HUES48 (cell line): ENCODE results near the gene GNAI1.

Experiments
- H3K27ac ChIP-seq: one replicate; pipeline ENCODE4 v1.7.0; 2013; ENCODE audit warnings: low read depth, low read length, inconsistent platforms
- H3K27me3 ChIP-seq: 2 replicates; pipeline ENCODE4 v1.6.1; 2013; ENCODE audit warnings: mild to moderate bottlenecking, low read length; ENCODE audit not compliant: control insufficient read depth, insufficient read depth
- H3K36me3 ChIP-seq: 2 replicates; pipeline ENCODE4 v1.6.1; 2013; ENCODE audit warnings: low read length; ENCODE audit not compliant: control insufficient read depth, insufficient read depth
- H3K4me1 ChIP-seq: 2 replicates; pipeline ENCODE4 v1.6.1; 2013; ENCODE audit warnings: mild to moderate bottlenecking, low read length; ENCODE audit not compliant: control insufficient read depth, insufficient read depth
- H3K4me3 ChIP-seq: 2 replicates; pipeline ENCODE4 v1.5.1; 2013; ENCODE audit warnings: mild to moderate bottlenecking, low read depth, low read length
- H3K9ac ChIP-seq: 2 replicates; pipeline ENCODE4 v1.6.1; 2013; ENCODE audit warnings: mild to moderate bottlenecking, low read depth, low read length, moderate library complexity
- H3K9me3 ChIP-seq: 2 replicates; pipeline ENCODE4 v1.6.1; 2013; ENCODE audit warnings: low read length; ENCODE audit not compliant: control insufficient read depth, insufficient read depth

Gene GNAI1

GRCh38 chr7:80133361-80134114, 1.1 kb upstream of the GNAI1 start:
- H3K27ac ChIP-seq: no peak overlapping the region
- H3K9me3 ChIP-seq: no peaks in the 10 kb centered on the region
- H3K4me1 ChIP-seq: peaks cover 23% of the 10 kb centered on the region
- H3K4me3 ChIP-seq: peak overlapping the region; percentile 95
- no peak overlapping the region for H3K9ac ChIP-seq
- H3K27me3 ChIP-seq: peaks cover 34% of the 10 kb centered on the region
- H3K36me3 ChIP-seq: no peaks in the 10 kb centered on the region

GRCh38 chr7:80134115-80134535, 506 bp upstream of the GNAI1 start:
- H3K9ac ChIP-seq: peak overlapping the region; percentile 72
- H3K36me3 ChIP-seq: no peaks in the 10 kb centered on the region
- peaks cover 28% of the 10 kb centered on the region for H3K27me3 ChIP-seq
- peaks cover 27% of the 10 kb centered on the region for H3K4me1 ChIP-seq
- peak overlapping the region; percentile 32 for H3K27ac ChIP-seq
- H3K9me3 ChIP-seq: no peaks in the 10 kb centered on the region
- peak overlapping the region; percentile 95 for H3K4me3 ChIP-seq

DNA sequence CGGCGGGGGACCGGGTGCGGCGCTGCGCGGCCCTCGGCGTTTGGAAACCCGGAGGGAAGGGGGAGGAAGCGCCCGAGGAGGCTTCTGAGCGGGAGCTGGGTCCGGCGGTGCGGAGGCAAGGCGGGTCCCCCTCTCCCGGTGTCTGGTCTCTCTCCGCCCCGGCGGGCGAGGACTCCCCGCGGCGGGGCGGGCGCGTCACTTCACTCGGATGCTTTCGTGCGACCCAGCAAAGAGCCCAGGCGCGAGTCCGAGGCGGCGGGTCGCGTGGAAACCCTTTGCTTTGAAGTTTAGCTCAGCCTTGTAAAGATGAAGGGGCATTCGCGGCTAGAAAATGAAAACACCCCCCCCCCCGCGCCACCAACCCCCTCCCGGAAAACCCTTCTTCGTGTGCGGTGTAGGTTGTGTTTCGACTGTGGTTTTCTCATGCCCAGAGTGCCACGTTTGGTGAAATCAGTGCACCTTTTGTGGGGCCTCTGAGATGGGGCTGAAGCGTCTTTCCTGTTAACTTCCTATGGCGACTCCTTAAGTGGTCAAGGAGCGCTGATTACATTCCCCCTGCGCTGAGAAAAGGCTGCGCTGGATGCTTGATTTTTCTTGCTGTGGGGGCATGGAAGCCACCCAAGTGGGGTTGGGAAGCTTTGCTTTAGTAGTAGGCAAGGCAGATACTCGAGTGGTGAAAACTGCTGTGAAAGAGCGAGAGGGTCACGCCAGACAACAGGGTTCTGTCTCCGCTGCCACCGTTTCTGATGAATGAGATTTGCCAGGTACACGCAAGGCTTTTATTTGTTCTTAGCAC, 876 bp downstream of the GNAI1 start:
- peak overlapping the region; percentile 95 for H3K4me3 ChIP-seq
- H3K36me3 ChIP-seq: no peaks in the 10 kb centered on the region
- peaks cover 30% of the 10 kb centered on the region for H3K4me1 ChIP-seq
- H3K9me3 ChIP-seq: no peaks in the 10 kb centered on the region
- peaks cover 14% of the 10 kb centered on the region; the same call in 1 of the 2 replicates for H3K27me3 ChIP-seq
- peak overlapping the region; percentile 87 for H3K27ac ChIP-seq
- peak overlapping the region; percentile 89 for H3K9ac ChIP-seq

DNA sequence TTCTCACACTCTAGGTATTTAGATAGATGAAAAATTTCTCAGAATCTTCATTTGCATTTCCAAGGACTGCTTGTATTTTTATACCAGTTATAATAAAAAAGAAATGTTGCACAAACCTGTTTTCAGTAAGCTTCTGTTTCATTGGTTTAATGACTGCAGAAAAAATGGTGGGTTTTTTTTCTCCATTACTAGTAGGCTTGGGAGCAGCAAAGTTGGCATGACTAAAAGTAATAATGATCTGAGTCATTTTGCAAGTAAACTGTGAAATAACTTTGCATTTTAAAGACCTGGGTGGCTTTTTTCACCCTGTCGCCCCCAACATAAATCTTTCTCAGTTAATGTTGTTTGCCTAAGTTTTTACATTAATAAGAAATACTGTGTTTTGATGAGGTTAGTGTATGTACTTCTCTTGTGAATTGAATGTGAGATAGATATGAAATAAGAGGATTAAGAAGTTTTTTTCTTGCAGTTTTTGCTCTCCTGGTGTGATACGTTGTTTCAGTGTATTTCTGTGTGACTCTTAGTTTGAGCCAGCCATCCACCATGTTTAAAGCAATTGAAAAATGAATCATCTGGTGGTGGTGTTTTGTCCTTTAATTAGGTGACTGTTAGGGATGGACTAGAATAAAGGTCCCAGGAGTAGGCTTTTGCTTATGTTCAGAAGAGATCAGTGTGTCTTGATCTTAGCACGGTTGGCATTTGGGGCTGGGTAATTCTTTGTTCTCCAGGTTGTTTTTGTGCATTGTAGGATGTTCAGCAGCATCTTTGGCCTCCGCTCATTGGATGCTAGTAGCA, 1.8 kb downstream of the GNAI1 start:
- Histone ChIP-seq H3K9ac (peak overlapping the region; percentile 70; the same call in 1 of the 2 replicates), H3K9me3 (no peaks in the 10 kb centered on the region), H3K27ac (no peak overlapping the region), H3K4me1 (peaks cover 30% of the 10 kb centered on the region), H3K36me3 (no peaks in the 10 kb centered on the region), H3K27me3 (peaks cover 14% of the 10 kb centered on the region; the same call in 1 of the 2 replicates), H3K4me3 (peak overlapping the region; percentile 95)

GRCh38 chr7:80137410-80137809, 2.8 kb downstream of the GNAI1 start:
- Histone ChIP-seq H3K4me1 (peaks cover 30% of the 10 kb centered on the region), H3K9me3 (no peaks in the 10 kb centered on the region), H3K27ac (no peak overlapping the region), H3K4me3 (no peak overlapping the region), H3K27me3 (peaks cover 10% of the 10 kb centered on the region; the same call in 1 of the 2 replicates), H3K36me3 (no peaks in the 10 kb centered on the region), H3K9ac (no peak overlapping the region)

- H3K9ac ChIP-seq: 0 out of 2 replicates have a peak overlapping the region, but pooled peaks have one; percentile 9
- no peak overlapping the region for H3K4me3 ChIP-seq
- no peak overlapping the region for H3K27ac ChIP-seq
- H3K36me3 ChIP-seq: no peaks in the 10 kb centered on the region
- H3K4me1 ChIP-seq: peaks cover 24% of the 10 kb centered on the region
- no peaks in the 10 kb centered on the region for H3K9me3 ChIP-seq
- 0 out of 2 replicates have a peak, but pooled peaks cover 3% of the 10 kb centered on the region for H3K27me3 ChIP-seq
Measured at GRCh38 chr7:80139236-80139635, 4.6 kb downstream of the GNAI1 start.

- H3K27me3 ChIP-seq: 0 out of 2 replicates have a peak, but pooled peaks cover 3% of the 10 kb centered on the region
- no peak overlapping the region for H3K4me3 ChIP-seq
- H3K9me3 ChIP-seq: no peaks in the 10 kb centered on the region
- H3K9ac ChIP-seq: no peak overlapping the region
- H3K36me3 ChIP-seq: no peaks in the 10 kb centered on the region
- no peak overlapping the region for H3K27ac ChIP-seq
- peaks cover 24% of the 10 kb centered on the region for H3K4me1 ChIP-seq
Measured at GRCh38 chr7:80140388-80140787, 5.8 kb downstream of the GNAI1 start.

GRCh38 chr7:80141376-80141775, 6.7 kb downstream of the GNAI1 start:
- H3K27ac ChIP-seq: no peak overlapping the region
- H3K27me3 ChIP-seq: 0 out of 2 replicates have a peak, but pooled peaks cover under 1% of the 10 kb centered on the region
- no peak overlapping the region for H3K4me3 ChIP-seq
- H3K9ac ChIP-seq: no peak overlapping the region
- peaks cover 29% of the 10 kb centered on the region for H3K4me1 ChIP-seq
- H3K9me3 ChIP-seq: no peaks in the 10 kb centered on the region
- H3K36me3 ChIP-seq: no peaks in the 10 kb centered on the region

DNA sequence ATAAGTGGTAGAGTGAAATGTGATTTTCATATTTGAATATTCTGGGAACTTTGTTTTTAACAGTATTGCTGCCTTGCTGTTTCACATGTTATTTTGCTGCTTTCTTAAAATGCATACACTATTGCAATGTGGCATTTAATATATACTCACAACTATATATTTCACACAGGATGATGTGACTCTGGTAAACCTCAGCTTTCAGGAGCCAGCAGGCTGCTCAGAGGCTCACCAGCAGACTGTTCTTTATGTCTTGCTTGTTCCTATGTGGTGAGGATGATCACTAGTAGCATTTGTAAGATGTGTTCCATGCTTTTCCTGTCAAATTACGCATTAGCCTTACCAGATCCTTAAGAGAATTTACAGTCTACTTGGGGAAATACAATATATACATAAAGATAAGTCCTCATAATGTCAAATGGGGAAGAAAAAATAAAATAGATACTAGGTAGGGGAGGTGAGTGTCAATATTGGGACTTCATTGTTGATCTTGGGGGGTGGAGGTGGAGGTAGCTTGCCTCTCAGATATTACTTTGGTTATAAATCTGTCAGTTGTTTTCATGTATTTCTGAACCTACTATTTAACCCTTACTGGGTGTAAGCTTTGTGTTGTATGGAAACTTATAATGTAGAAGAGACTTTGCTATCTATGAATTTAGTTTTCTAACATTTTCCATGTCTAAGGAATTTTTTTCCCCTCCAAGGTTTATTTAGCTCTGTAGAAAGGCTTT, 8.4 kb downstream of the GNAI1 start:
- H3K9ac ChIP-seq: no peak overlapping the region
- no peaks in the 10 kb centered on the region for H3K9me3 ChIP-seq
- no peaks in the 10 kb centered on the region for H3K36me3 ChIP-seq
- no peak overlapping the region for H3K4me3 ChIP-seq
- H3K27ac ChIP-seq: no peak overlapping the region
- H3K27me3 ChIP-seq: no peaks in the 10 kb centered on the region
- H3K4me1 ChIP-seq: peaks cover 30% of the 10 kb centered on the region

GRCh38 chr7:80145780-80146422, 11.3 kb downstream of the GNAI1 start:
- no peak overlapping the region for H3K27ac ChIP-seq
- no peaks in the 10 kb centered on the region for H3K36me3 ChIP-seq
- no peaks in the 10 kb centered on the region for H3K9me3 ChIP-seq
- no peaks in the 10 kb centered on the region for H3K27me3 ChIP-seq
- peaks cover 38% of the 10 kb centered on the region for H3K4me1 ChIP-seq
- no peak overlapping the region for H3K9ac ChIP-seq
- H3K4me3 ChIP-seq: no peak overlapping the region
